ENCODE results near the gene CD69.

CD69 gene

GRCh38 chr12:9792185-9792900 lies 31.6 kb upstream of the CD69 start:
- no peak overlapping the region for H3K27ac ChIP-seq

GRCh38 chr12:9786726-9787717 lies 26.3 kb upstream of the CD69 start:
- no peak for TF ChIP-seq CTCF (conservative IDR thresholded peaks at IDR 0.05)
- no peak overlapping the region for H3K27ac ChIP-seq

More at GRCh38 chr12:9792185-9792900, 31.6 kb upstream of the CD69 start:
- no peak for TF ChIP-seq CTCF (conservative IDR thresholded peaks at IDR 0.05)

GRCh38 chr12:9784816-9785215 lies 24.1 kb upstream of the CD69 start:
- TF ChIP-seq CTCF (conservative IDR thresholded peaks at IDR 0.05), result no peak
- H3K27ac ChIP-seq, result no peak overlapping the region

- no peak overlapping the region for H3K27ac ChIP-seq
- TF ChIP-seq CTCF (conservative IDR thresholded peaks at IDR 0.05), result no peak
These were observed 23.6 kb upstream of the CD69 start for GRCh38 chr12:9784326-9784725.

GRCh38 chr12:9782547-9783382 lies 22.1 kb upstream of the CD69 start:
- H3K27ac ChIP-seq, result no peak overlapping the region
- TF ChIP-seq CTCF (conservative IDR thresholded peaks at IDR 0.05), result no peak

GRCh38 chr12:9781360-9781759 lies 20.7 kb upstream of the CD69 start:
- no peak overlapping the region for H3K27ac ChIP-seq
- TF ChIP-seq CTCF (conservative IDR thresholded peaks at IDR 0.05), result no peak
